Measurements from ENCODE around the gene GRIP2. TPM values are rescaled to one million over a fixed set of nuclear protein-coding genes. Genes with fewer than 3 reads are reported as not detected.

Gene GRIP2
- total RNA-seq, 1 donor from 2014 or later, result 3.3 TPM

DNA sequence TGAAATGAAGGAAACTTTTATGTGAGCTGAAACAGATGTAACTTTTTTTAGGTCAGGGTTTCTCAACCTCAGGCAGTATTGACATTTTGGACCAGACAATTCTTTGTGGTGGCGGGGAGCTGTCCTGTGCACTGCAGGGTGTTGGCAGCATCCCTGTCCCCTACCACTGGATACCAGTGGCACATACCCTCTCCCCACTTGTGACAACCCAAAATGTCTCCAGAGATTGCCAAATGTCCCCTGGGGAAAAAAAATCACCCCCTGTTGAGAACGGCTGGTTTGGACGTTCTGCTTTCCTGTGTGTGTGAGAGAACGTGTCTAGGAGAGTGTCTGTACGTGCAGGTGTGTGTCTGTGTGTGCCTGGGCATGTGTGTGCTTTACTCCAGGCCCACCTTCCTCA, 30.7 kb upstream of the GRIP2 start:
- H2AFZ ChIP-seq (ENCODE audit: low read depth, low read length), result no peak overlapping the region
- no peak for TF ChIP-seq EZH2 (IDR thresholded peaks at IDR 0.05; ENCODE audit: insufficient read depth, low read length)
- TF ChIP-seq, protein P1, sequence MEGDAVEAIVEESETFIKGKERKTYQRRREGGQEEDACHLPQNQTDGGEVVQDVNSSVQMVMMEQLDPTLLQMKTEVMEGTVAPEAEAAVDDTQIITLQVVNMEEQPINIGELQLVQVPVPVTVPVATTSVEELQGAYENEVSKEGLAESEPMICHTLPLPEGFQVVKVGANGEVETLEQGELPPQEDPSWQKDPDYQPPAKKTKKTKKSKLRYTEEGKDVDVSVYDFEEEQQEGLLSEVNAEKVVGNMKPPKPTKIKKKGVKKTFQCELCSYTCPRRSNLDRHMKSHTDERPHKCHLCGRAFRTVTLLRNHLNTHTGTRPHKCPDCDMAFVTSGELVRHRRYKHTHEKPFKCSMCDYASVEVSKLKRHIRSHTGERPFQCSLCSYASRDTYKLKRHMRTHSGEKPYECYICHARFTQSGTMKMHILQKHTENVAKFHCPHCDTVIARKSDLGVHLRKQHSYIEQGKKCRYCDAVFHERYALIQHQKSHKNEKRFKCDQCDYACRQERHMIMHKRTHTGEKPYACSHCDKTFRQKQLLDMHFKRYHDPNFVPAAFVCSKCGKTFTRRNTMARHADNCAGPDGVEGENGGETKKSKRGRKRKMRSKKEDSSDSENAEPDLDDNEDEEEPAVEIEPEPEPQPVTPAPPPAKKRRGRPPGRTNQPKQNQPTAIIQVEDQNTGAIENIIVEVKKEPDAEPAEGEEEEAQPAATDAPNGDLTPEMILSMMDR (IDR thresholded peaks at IDR 0.05; ENCODE audit: insufficient read depth, low read depth, low read length), result no peak
- no peak overlapping the region for H3K4me2 ChIP-seq (ENCODE audit: low read length)
- peaks cover 14% of the 10 kb centered on the region for H4K20me1 ChIP-seq (ENCODE audit: insufficient read depth, low read length)
- no peak overlapping the region for H3K9ac ChIP-seq (ENCODE audit: low read length)
- H3K27ac ChIP-seq (ENCODE audit: low read depth, low read length), result no peak overlapping the region
- no peaks in the 10 kb centered on the region for H3K36me3 ChIP-seq (ENCODE audit: insufficient read depth, low read length)
- Mint-ChIP-seq H3K36me3 (ENCODE audit: low read depth, unreplicated experiment) (peaks cover 10% of the 10 kb centered on the region), H3K4me1 (ENCODE audit: low read depth, unreplicated experiment) (no peaks in the 10 kb centered on the region), H3K4me3 (ENCODE audit: unreplicated experiment) (no peak overlapping the region), H3K27me3 (ENCODE audit: low read depth, unreplicated experiment) (peaks cover 61% of the 10 kb centered on the region), H3K27ac (ENCODE audit: unreplicated experiment) (no peak overlapping the region), H3K9me3 (ENCODE audit: unreplicated experiment) (no peaks in the 10 kb centered on the region)
- FAIRE-seq (no peak), DNase-seq (ENCODE audit: low read depth) (no peak)
- H3K9me3 ChIP-seq (ENCODE audit: insufficient read depth, low read depth, low read length), result no peaks in the 10 kb centered on the region
- H3K79me2 ChIP-seq (ENCODE audit: insufficient read depth, low read length), result no peaks in the 10 kb centered on the region
- H3K4me1 ChIP-seq (ENCODE audit: insufficient read depth, low read length), result no peaks in the 10 kb centered on the region
- no peak overlapping the region for H3K4me3 ChIP-seq (ENCODE audit: insufficient read depth, low read depth, low read length)
- peaks cover 52% of the 10 kb centered on the region for H3K27me3 ChIP-seq (ENCODE audit: insufficient read depth, low read length)

DNA sequence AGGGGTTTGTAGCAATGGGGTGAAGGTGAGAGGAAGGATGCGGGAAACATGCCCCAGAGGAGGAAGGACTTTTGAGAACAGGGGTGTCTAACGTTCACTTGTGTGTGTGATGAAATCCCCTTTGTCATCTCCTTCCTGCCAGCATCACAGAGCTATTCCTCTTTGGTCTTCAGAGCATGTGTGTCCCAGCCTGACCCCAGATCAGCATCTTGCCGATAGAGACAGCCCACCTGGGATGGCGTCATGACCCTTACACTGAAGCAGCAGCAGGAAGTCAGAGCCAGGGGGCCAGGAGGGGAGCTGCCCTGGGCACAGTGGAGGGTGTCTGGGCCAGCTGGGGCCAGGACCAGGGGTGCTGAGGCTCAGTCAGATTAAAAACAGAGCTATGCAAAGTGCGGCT, 29.9 kb upstream of the GRIP2 start:
- Histone ChIP-seq H3K36me3 (ENCODE audit: insufficient read depth, low read length) (no peaks in the 10 kb centered on the region), H3K9me3 (ENCODE audit: insufficient read depth, low read depth, low read length) (no peaks in the 10 kb centered on the region), H3K4me2 (ENCODE audit: low read length) (no peak overlapping the region), H2AFZ (ENCODE audit: low read depth, low read length) (no peak overlapping the region), H3K4me1 (ENCODE audit: insufficient read depth, low read length) (no peaks in the 10 kb centered on the region), H3K79me2 (ENCODE audit: insufficient read depth, low read length) (no peaks in the 10 kb centered on the region), H3K9ac (ENCODE audit: low read length) (no peak overlapping the region), H3K4me3 (ENCODE audit: insufficient read depth, low read depth, low read length) (no peak overlapping the region), H3K27ac (ENCODE audit: low read depth, low read length) (no peak overlapping the region), H3K27me3 (ENCODE audit: insufficient read depth, low read length) (peaks cover 58% of the 10 kb centered on the region), H4K20me1 (ENCODE audit: insufficient read depth, low read length) (peaks cover 14% of the 10 kb centered on the region)
- DNase-seq (ENCODE audit: low read depth) (no peak), FAIRE-seq (no peak)
- H3K36me3 Mint-ChIP-seq (ENCODE audit: low read depth, unreplicated experiment), result peaks cover 10% of the 10 kb centered on the region
- no peak for TF ChIP-seq EZH2 (IDR thresholded peaks at IDR 0.05; ENCODE audit: insufficient read depth, low read length)
- TF ChIP-seq, protein P1 (IDR thresholded peaks at IDR 0.05; ENCODE audit: insufficient read depth, low read depth, low read length), result no peak
- H3K27ac Mint-ChIP-seq (ENCODE audit: unreplicated experiment), result no peak overlapping the region
- no peaks in the 10 kb centered on the region for H3K9me3 Mint-ChIP-seq (ENCODE audit: unreplicated experiment)
- H3K4me1 Mint-ChIP-seq (ENCODE audit: low read depth, unreplicated experiment), result no peaks in the 10 kb centered on the region
- no peak overlapping the region for H3K4me3 Mint-ChIP-seq (ENCODE audit: unreplicated experiment)
- peaks cover 64% of the 10 kb centered on the region for H3K27me3 Mint-ChIP-seq (ENCODE audit: low read depth, unreplicated experiment)

DNA sequence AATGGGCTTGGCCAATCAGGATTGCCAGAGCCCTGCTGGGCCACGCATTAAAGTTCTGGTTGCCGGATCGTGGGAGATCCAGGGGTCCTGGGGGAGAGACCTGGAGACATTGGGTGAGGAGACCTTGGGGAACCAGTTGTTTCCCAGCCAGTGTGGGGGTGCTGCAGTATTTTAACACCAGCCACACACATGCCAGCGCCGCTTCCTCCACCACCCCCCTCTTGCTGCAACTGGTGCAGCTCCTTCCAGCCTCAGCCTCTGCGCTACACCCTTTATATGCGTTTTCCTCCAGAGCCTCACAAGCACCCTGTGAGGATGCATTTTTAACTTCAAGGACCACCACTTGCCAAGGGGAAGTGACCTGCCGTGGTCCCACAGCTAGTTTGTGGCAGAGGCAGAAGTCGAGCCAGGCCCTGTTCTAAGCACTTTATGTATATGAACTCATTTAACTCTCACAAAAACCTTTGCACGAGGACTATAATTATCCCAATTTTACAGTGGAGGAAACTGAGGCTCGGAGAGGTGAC, 29.4 kb upstream of the GRIP2 start:
- no peak for FAIRE-seq
- Histone ChIP-seq H3K4me1 (ENCODE audit: insufficient read depth, low read length) (no peaks in the 10 kb centered on the region), H3K4me2 (ENCODE audit: low read length) (no peak overlapping the region), H3K27ac (ENCODE audit: low read depth, low read length) (no peak overlapping the region), H3K9me3 (ENCODE audit: insufficient read depth, low read depth, low read length) (no peaks in the 10 kb centered on the region), H3K27me3 (ENCODE audit: insufficient read depth, low read length) (peaks cover 63% of the 10 kb centered on the region), H3K4me3 (ENCODE audit: insufficient read depth, low read depth, low read length) (no peak overlapping the region), H3K36me3 (ENCODE audit: insufficient read depth, low read length) (no peaks in the 10 kb centered on the region), H3K79me2 (ENCODE audit: insufficient read depth, low read length) (no peaks in the 10 kb centered on the region), H4K20me1 (ENCODE audit: insufficient read depth, low read length) (peaks cover 14% of the 10 kb centered on the region), H2AFZ (ENCODE audit: low read depth, low read length) (no peak overlapping the region), H3K9ac (ENCODE audit: low read length) (no peak overlapping the region)
- Mint-ChIP-seq H3K36me3 (ENCODE audit: low read depth, unreplicated experiment) (peaks cover 8% of the 10 kb centered on the region), H3K4me3 (ENCODE audit: unreplicated experiment) (no peak overlapping the region), H3K4me1 (ENCODE audit: low read depth, unreplicated experiment) (peaks cover 1% of the 10 kb centered on the region), H3K27ac (ENCODE audit: unreplicated experiment) (no peak overlapping the region), H3K9me3 (ENCODE audit: unreplicated experiment) (no peaks in the 10 kb centered on the region), H3K27me3 (ENCODE audit: low read depth, unreplicated experiment) (peaks cover 64% of the 10 kb centered on the region)
- no peak for DNase-seq (ENCODE audit: low read depth)
- no peak for TF ChIP-seq EZH2 (IDR thresholded peaks at IDR 0.05; ENCODE audit: insufficient read depth, low read length)
- TF ChIP-seq, protein P1 (IDR thresholded peaks at IDR 0.05; ENCODE audit: insufficient read depth, low read depth, low read length), result no peak

Data from astrocyte (in vitro differentiated cells and primary cell).